Right atrium auricular region (tissue), 2 donors: ENCODE data around the gene PPP4R3A. TPM values are rescaled to one million over a fixed set of nuclear protein-coding genes. Genes with fewer than 3 reads are reported as not detected.
A peak's percentile ranks its signal among the peaks of the same experiment; 100 is the strongest.

Source experiments
- DNase-seq: peaks from one replicate; pipeline ENCODE4 v3.0.0-alpha.2; 2019; ENCODE audit warnings: low spot score
- H3K27ac ChIP-seq, 2 donors: fragments of 200-600 bp; sonication (generic); 1 replicate in 1 of 2; 2 replicates in 1 of 2; pipeline ENCODE4 v1.5.1; 2016 to 2019
- H3K27me3 ChIP-seq, 2 donors: fragments of 200-600 bp; sonication (generic); one replicate each; pipeline versions ENCODE4 v1.5.1 to v1.6.0; 2017 to 2019
- H3K36me3 ChIP-seq: fragments of 200-600 bp; sonication (generic); one replicate; pipeline ENCODE4 v1.5.1; 2016
- H3K4me1 ChIP-seq, 2 donors: fragments of 200-600 bp; sonication (generic); one replicate each; pipeline versions ENCODE4 v1.5.1 to v1.6.0; 2017 to 2019
- H3K4me3 ChIP-seq, 2 donors: fragments of 200-600 bp; sonication (generic); 1 replicate in 1 of 2; 2 replicates in 1 of 2; pipeline ENCODE4 v1.5.1; 2017 to 2019; ENCODE audit warnings: mild to moderate bottlenecking in 1 of 2, moderate library complexity in 1 of 2
- H3K9me3 ChIP-seq, 2 donors: fragments of 200-600 bp; sonication (generic); one replicate each; pipeline ENCODE4 v1.5.1; 2019
- total RNA-seq, 2 donors: library from RNA; depleted of rRNA; stranded (reverse); fragments of >200 nt; gene quantifications; one replicate each; pipeline ENCODE4 v1.1.0, GENCODE V29; 2016
- TF ChIP-seq, protein P1 (sequence below), 2 donors: fragments of 200-600 bp; sonication (generic); IDR thresholded peaks; one replicate each; pipeline ENCODE4 v1.5.1; 2019; ENCODE audit warnings: antibody characterized with exemption in 2 of 2

Gene PPP4R3A
- total RNA-seq, 2 donors from 2014 or later: 40.2 to 48.0 TPM

DNA sequence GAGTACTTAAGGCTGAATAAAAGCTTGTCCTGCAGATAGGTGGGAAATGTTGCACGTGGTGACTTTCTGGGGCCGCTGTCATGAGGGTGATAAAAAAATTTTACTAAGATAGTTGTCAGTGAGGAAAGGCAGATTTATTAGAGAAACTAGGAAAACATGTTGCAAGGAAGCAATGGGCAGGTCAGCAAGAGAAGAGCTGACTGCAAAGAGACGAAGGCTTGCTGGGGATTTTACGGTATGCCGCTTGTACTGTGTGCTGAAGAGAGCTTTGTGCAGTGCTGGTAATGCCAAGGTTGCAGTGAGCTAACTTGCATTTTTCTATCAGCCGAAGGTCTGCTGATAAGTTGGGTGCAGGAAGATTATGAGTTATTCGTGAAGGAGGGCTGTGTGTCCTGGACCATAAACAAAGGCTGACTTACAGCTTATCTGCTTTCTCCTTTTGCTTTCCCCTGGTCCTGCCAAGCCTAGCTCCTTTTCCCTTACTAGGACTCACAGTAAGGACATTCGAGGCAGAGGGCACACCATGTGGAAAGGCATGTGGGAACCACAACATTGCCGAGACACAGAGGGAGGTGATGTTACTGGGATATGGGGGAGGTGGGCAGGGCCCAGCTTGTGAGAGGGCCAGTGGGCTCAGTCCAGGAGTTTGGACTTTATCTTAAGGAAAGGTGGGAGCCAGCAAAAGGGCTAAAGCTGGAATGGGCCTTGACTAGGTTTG lies 85.1 kb downstream of the PPP4R3A start:
- TF ChIP-seq, protein P1, sequence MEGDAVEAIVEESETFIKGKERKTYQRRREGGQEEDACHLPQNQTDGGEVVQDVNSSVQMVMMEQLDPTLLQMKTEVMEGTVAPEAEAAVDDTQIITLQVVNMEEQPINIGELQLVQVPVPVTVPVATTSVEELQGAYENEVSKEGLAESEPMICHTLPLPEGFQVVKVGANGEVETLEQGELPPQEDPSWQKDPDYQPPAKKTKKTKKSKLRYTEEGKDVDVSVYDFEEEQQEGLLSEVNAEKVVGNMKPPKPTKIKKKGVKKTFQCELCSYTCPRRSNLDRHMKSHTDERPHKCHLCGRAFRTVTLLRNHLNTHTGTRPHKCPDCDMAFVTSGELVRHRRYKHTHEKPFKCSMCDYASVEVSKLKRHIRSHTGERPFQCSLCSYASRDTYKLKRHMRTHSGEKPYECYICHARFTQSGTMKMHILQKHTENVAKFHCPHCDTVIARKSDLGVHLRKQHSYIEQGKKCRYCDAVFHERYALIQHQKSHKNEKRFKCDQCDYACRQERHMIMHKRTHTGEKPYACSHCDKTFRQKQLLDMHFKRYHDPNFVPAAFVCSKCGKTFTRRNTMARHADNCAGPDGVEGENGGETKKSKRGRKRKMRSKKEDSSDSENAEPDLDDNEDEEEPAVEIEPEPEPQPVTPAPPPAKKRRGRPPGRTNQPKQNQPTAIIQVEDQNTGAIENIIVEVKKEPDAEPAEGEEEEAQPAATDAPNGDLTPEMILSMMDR (IDR thresholded peaks at IDR 0.05): no peak
- no peak for DNase-seq
- no peaks in the 10 kb centered on the region for H3K9me3 ChIP-seq
- no peak overlapping the region for H3K27ac ChIP-seq
- no peaks in the 10 kb centered on the region for H3K4me1 ChIP-seq
- H3K4me3 ChIP-seq: no peak overlapping the region
- H3K36me3 ChIP-seq: no peaks in the 10 kb centered on the region
- H3K27me3 ChIP-seq: no peaks in the 10 kb centered on the region

DNA sequence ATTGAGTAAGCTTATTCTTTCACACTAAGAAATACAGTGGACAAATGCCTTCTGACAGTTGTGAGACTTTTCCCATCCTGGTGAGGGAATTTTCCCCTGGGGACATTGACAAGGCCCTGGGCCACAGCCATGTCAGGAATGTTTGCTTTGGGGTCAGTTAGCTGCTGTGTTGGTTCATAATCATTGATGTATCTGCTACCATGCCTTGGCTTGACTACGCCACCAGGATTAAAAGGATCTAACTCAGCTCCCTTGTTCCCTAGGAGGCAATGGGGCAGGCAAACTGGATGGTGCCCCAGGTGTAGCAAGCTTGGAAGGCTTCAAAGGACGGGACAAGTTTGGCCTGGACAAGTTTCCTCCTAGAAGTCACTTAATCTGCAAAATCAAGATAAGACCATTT lies 89.4 kb downstream of the PPP4R3A start:
- Histone ChIP-seq H3K36me3 (no peaks in the 10 kb centered on the region), H3K27ac (no peak overlapping the region), H3K4me3 (no peak overlapping the region), H3K27me3 (no peaks in the 10 kb centered on the region), H3K9me3 (no peaks in the 10 kb centered on the region), H3K4me1 (peaks cover 0 to 23% of the 10 kb centered on the region in 2 donors)
- peak; percentile 50 for DNase-seq
- TF ChIP-seq, protein P1 (IDR thresholded peaks at IDR 0.05): no peak

DNA sequence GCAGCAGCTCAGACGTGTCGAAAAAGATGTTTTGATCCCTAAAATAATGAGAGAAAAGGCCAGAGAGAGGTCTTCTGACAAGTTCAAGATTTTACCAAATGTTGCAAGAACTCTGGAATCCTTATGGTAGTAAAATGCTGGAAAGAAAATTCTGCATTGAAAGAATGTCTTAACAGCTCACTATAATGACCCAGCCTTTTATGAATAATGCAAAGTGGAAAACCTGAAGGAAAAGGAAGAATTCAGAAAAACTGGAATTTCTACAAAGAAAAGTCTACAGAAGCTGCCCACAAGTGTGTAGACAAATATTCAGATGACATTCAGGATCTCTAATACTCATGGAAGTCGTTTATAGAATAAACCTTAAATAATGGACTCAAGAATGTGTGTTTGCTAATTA lies 90.7 kb downstream of the PPP4R3A start:
- H3K27me3 ChIP-seq: no peaks in the 10 kb centered on the region
- H3K36me3 ChIP-seq: no peaks in the 10 kb centered on the region
- H3K4me1 ChIP-seq: peaks cover 0 to 27% of the 10 kb centered on the region in 2 donors
- no peak overlapping the region for H3K27ac ChIP-seq
- no peak for DNase-seq
- no peak overlapping the region for H3K4me3 ChIP-seq
- TF ChIP-seq, protein P1 (IDR thresholded peaks at IDR 0.05): no peak
- no peaks in the 10 kb centered on the region for H3K9me3 ChIP-seq

DNA sequence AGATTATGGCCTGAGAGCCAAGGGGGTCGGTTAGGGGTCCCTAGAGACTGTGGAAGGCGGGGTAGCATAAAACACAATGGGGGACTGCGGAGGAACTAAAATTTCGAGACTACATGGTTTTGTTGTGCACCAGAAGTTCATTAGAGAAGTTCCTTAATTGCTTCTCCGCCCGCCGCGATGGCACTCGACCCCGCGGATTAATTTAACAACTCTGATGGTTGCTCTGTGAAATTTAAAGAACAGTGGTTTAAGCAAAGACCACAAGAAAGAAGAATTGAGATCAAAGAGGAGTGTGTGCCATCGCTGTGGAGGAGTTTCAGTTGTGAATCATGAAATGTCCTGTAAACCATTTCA lies 91.1 kb downstream of the PPP4R3A start:
- Histone ChIP-seq H3K4me3 (peak overlapping the region in 1 of 2 donors; percentile 62), H3K4me1 (peaks cover 0 to 27% of the 10 kb centered on the region in 2 donors), H3K27me3 (no peaks in the 10 kb centered on the region), H3K27ac (no peak overlapping the region), H3K36me3 (no peaks in the 10 kb centered on the region), H3K9me3 (no peaks in the 10 kb centered on the region)
- DNase-seq: no peak
- TF ChIP-seq, protein P1 (IDR thresholded peaks at IDR 0.05): peak; percentile 6 to 9

DNA sequence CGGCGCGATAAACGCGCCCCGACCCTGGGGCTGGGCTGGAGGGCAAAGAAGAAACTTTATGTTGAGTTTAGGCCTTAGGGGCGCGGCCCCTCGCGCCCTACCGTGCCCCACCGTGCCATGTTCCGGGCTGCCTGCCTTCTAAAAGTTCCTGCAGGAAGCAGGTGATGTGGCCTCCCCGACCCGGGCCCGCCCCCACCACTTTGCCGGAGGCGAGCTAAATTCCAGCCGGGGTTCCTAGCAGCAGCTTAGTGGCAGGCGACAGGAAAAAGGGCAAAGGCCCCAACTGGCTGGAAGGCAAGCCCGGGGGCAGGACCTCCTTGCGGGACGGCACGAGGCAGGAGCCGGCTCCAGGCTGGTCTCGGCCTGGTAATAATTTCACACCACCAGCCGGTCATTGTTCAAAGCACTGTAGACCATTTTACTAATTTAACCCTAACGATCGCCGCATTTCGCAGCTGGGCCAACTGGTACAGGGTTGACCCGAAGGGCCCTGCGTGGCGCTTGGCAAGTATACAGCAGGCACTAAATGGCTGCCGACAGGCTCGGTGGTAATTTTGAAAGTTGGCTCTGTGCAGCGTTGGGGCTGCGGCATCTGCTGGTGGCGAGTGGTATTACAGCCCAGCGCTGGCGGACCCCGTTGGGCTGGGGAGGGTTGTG lies 91.6 kb downstream of the PPP4R3A start:
- H3K36me3 ChIP-seq: no peaks in the 10 kb centered on the region
- no peaks in the 10 kb centered on the region for H3K27me3 ChIP-seq
- TF ChIP-seq, protein P1 (IDR thresholded peaks at IDR 0.05): peak; percentile 98 to 99
- H3K4me3 ChIP-seq: peak overlapping the region; percentile 14 to 62
- DNase-seq: peak; percentile 68
- H3K4me1 ChIP-seq: peaks cover 0 to 27% of the 10 kb centered on the region in 2 donors
- H3K9me3 ChIP-seq: no peaks in the 10 kb centered on the region
- no peak overlapping the region for H3K27ac ChIP-seq
